Stimulated activated CD8-positive, alpha-beta memory T cell treated with anti-CD3 and anti-CD28 coated beads, Interleukin-15, amount 100 ng/mL, for 24 hours (primary cell): ENCODE results near the gene ABCA13.

Source experiments
- DNase-seq: peaks from one replicate; pipeline ENCODE4 v3.0.0-alpha.2; 2020; ENCODE audit warnings: low read depth

ABCA13 gene

GRCh38 chr7:48245751-48246472 lies 74.7 kb downstream of the ABCA13 start:
- no peak for DNase-seq

- no peak for DNase-seq
Measured at GRCh38 chr7:48249166-48249565, 77.9 kb downstream of the ABCA13 start.

GRCh38 chr7:48250441-48250951 lies 79.2 kb downstream of the ABCA13 start:
- DNase-seq: no peak

GRCh38 chr7:48251766-48252165 lies 80.5 kb downstream of the ABCA13 start:
- no peak for DNase-seq

- no peak for DNase-seq
Measured at GRCh38 chr7:48252995-48253394, 81.7 kb downstream of the ABCA13 start.

- no peak for DNase-seq
Measured at GRCh38 chr7:48255046-48255445, 83.8 kb downstream of the ABCA13 start.

GRCh38 chr7:48259463-48260280 lies 88.4 kb downstream of the ABCA13 start:
- DNase-seq: no peak

GRCh38 chr7:48261696-48262095 lies 90.4 kb downstream of the ABCA13 start:
- DNase-seq: no peak

GRCh38 chr7:48262606-48263310 lies 91.5 kb downstream of the ABCA13 start:
- DNase-seq: no peak

GRCh38 chr7:48263311-48263650 lies 92.0 kb downstream of the ABCA13 start:
- no peak for DNase-seq

- DNase-seq: no peak
Measured at GRCh38 chr7:48269066-48269465, 97.8 kb downstream of the ABCA13 start.

GRCh38 chr7:48274662-48275061 lies 103.4 kb downstream of the ABCA13 start:
- DNase-seq: no peak

- no peak for DNase-seq
Measured at GRCh38 chr7:48279420-48279819, 108.2 kb downstream of the ABCA13 start.

GRCh38 chr7:48280100-48280499 lies 108.8 kb downstream of the ABCA13 start:
- no peak for DNase-seq

GRCh38 chr7:48285373-48285772 lies 114.1 kb downstream of the ABCA13 start:
- DNase-seq: no peak

- no peak for DNase-seq
Measured at GRCh38 chr7:48286836-48287235, 115.6 kb downstream of the ABCA13 start.

- DNase-seq: no peak
Measured at GRCh38 chr7:48289656-48290055, 118.4 kb downstream of the ABCA13 start.

GRCh38 chr7:48292949-48293348 lies 121.7 kb downstream of the ABCA13 start:
- no peak for DNase-seq

GRCh38 chr7:48295296-48295971 lies 124.2 kb downstream of the ABCA13 start:
- no peak for DNase-seq

GRCh38 chr7:48296966-48297365 lies 125.7 kb downstream of the ABCA13 start:
- DNase-seq: no peak

- no peak for DNase-seq
Measured at GRCh38 chr7:48298779-48299178, 127.5 kb downstream of the ABCA13 start.

- DNase-seq: no peak
Measured at GRCh38 chr7:48299580-48300169, 128.4 kb downstream of the ABCA13 start.
